ENCODE measurements around the gene SIM2. TPM values are rescaled to one million over a fixed set of nuclear protein-coding genes. Genes with fewer than 3 reads are reported as not detected.

Gene SIM2
- total RNA-seq, 4 donors from 2014 or later = not detected

GRCh38 chr21:36729310-36729970 lies 30.5 kb downstream of the SIM2 start:
- TF ChIP-seq POLR2A (IDR thresholded peaks at IDR 0.05) (no peak), CTCF (IDR thresholded peaks at IDR 0.05) (no peak)
- no peaks in the 10 kb centered on the region for H3K36me3 ChIP-seq
- H3K27me3 ChIP-seq = no peaks in the 10 kb centered on the region
- H3K4me1 ChIP-seq = no peaks in the 10 kb centered on the region
- H3K4me3 ChIP-seq = no peak overlapping the region
- peak in 1 of 3 donors; percentile 19 for DNase-seq
- H3K9me3 ChIP-seq = no peaks in the 10 kb centered on the region
- no peak overlapping the region for H3K27ac ChIP-seq

GRCh38 chr21:36730291-36731281 lies 31.7 kb downstream of the SIM2 start:
- no peak overlapping the region for H3K27ac ChIP-seq
- DNase-seq = peak in 1 of 3 donors; percentile 24
- H3K36me3 ChIP-seq = no peaks in the 10 kb centered on the region
- H3K9me3 ChIP-seq = no peaks in the 10 kb centered on the region
- TF ChIP-seq CTCF (IDR thresholded peaks at IDR 0.05) (no peak), POLR2A (IDR thresholded peaks at IDR 0.05) (no peak)
- no peak overlapping the region for H3K4me3 ChIP-seq
- H3K27me3 ChIP-seq = no peaks in the 10 kb centered on the region
- no peaks in the 10 kb centered on the region for H3K4me1 ChIP-seq

GRCh38 chr21:36732217-36732616 lies 33.3 kb downstream of the SIM2 start:
- H3K4me1 ChIP-seq = no peaks in the 10 kb centered on the region
- H3K27me3 ChIP-seq = no peaks in the 10 kb centered on the region
- TF ChIP-seq POLR2A (IDR thresholded peaks at IDR 0.05) (no peak), CTCF (IDR thresholded peaks at IDR 0.05) (no peak)
- no peaks in the 10 kb centered on the region for H3K9me3 ChIP-seq
- H3K4me3 ChIP-seq = no peak overlapping the region
- peak in 1 of 3 donors; percentile 29 for DNase-seq
- no peaks in the 10 kb centered on the region for H3K36me3 ChIP-seq
- no peak overlapping the region for H3K27ac ChIP-seq

GRCh38 chr21:36732761-36733160 lies 33.8 kb downstream of the SIM2 start:
- Histone ChIP-seq H3K4me1 (no peaks in the 10 kb centered on the region), H3K9me3 (no peaks in the 10 kb centered on the region), H3K27me3 (no peaks in the 10 kb centered on the region), H3K36me3 (no peaks in the 10 kb centered on the region), H3K4me3 (no peak overlapping the region), H3K27ac (no peak overlapping the region)
- no peak for TF ChIP-seq CTCF (IDR thresholded peaks at IDR 0.05)
- no peak for TF ChIP-seq POLR2A (IDR thresholded peaks at IDR 0.05)
- peak in 1 of 3 donors; percentile 5 for DNase-seq

GRCh38 chr21:36733857-36734256 lies 34.9 kb downstream of the SIM2 start:
- no peaks in the 10 kb centered on the region for H3K27me3 ChIP-seq
- no peaks in the 10 kb centered on the region for H3K36me3 ChIP-seq
- peak in 1 of 3 donors; percentile 37 for DNase-seq
- H3K4me1 ChIP-seq = no peaks in the 10 kb centered on the region
- no peaks in the 10 kb centered on the region for H3K9me3 ChIP-seq
- H3K27ac ChIP-seq = no peak overlapping the region
- no peak for TF ChIP-seq POLR2A (IDR thresholded peaks at IDR 0.05)
- no peak for TF ChIP-seq CTCF (IDR thresholded peaks at IDR 0.05)
- no peak overlapping the region for H3K4me3 ChIP-seq
